ENCODE results near the gene GCKR.

The GCKR gene

GRCh38 chr2:27569398-27569797, 72.8 kb downstream of the GCKR start:
- H3K27ac ChIP-seq (ENCODE audit: insufficient read depth, low read depth, low read length, poor library complexity, severe bottlenecking) = no peak overlapping the region
- H3K36me3 ChIP-seq (ENCODE audit: control insufficient read depth, insufficient read depth, low read length) = no peaks in the 10 kb centered on the region
- H3K4me1 ChIP-seq (ENCODE audit: control insufficient read depth, insufficient read depth, low read length) = no peaks in the 10 kb centered on the region
- no peaks in the 10 kb centered on the region for H3K9me3 ChIP-seq (ENCODE audit: control insufficient read depth, low read length)
- H3K4me3 ChIP-seq (ENCODE audit: insufficient read depth, low read depth, low read length) = no peak overlapping the region
- peaks cover 47% of the 10 kb centered on the region for H3K27me3 ChIP-seq (ENCODE audit: control insufficient read depth, insufficient read depth, low read length, poor library complexity, severe bottlenecking)
- 60 to 72% methylated on average over 2 of the region's 2 CpGs for WGBS, 2 experiments

- 75 to 76% methylated on average over 3 of the region's 3 CpGs for WGBS, 2 experiments
- H3K27me3 ChIP-seq (ENCODE audit: control insufficient read depth, insufficient read depth, low read length, poor library complexity, severe bottlenecking) = peaks cover 36% of the 10 kb centered on the region
- no peaks in the 10 kb centered on the region for H3K36me3 ChIP-seq (ENCODE audit: control insufficient read depth, insufficient read depth, low read length)
- no peaks in the 10 kb centered on the region for H3K4me1 ChIP-seq (ENCODE audit: control insufficient read depth, insufficient read depth, low read length)
- no peak overlapping the region for H3K27ac ChIP-seq (ENCODE audit: insufficient read depth, low read depth, low read length, poor library complexity, severe bottlenecking)
- H3K9me3 ChIP-seq (ENCODE audit: control insufficient read depth, low read length) = no peaks in the 10 kb centered on the region
- no peak overlapping the region for H3K4me3 ChIP-seq (ENCODE audit: insufficient read depth, low read depth, low read length)
Measured at GRCh38 chr2:27571197-27571596, 74.6 kb downstream of the GCKR start.

DNA sequence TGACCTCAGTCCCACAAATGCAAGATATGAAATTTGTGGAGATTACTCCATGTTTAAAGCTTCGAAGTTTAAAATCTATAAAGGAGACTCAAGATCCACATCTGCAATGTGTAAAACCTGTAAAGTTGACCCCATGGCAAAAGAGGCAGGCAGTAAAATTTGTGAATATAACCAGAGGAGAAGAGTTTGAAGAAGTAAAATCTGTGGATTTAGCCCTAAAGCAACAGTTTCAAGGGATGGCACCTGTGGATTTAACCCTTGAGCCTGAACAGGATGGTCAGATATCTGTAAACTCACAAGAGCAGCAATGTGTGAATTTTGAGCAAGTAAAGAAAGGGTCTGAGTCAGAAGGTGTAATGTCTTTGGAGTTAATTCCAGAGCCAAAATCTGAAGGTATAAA, 75.0 kb downstream of the GCKR start:
- no peaks in the 10 kb centered on the region for H3K4me1 ChIP-seq (ENCODE audit: control insufficient read depth, insufficient read depth, low read length)
- H3K4me3 ChIP-seq (ENCODE audit: insufficient read depth, low read depth, low read length) = no peak overlapping the region
- peaks cover 31% of the 10 kb centered on the region for H3K27me3 ChIP-seq (ENCODE audit: control insufficient read depth, insufficient read depth, low read length, poor library complexity, severe bottlenecking)
- no peaks in the 10 kb centered on the region for H3K36me3 ChIP-seq (ENCODE audit: control insufficient read depth, insufficient read depth, low read length)
- WGBS, 2 experiments = 88 to 92% methylated on average over 1 of the region's 1 CpG
- H3K9me3 ChIP-seq (ENCODE audit: control insufficient read depth, low read length) = no peaks in the 10 kb centered on the region
- no peak overlapping the region for H3K27ac ChIP-seq (ENCODE audit: insufficient read depth, low read depth, low read length, poor library complexity, severe bottlenecking)

- Histone ChIP-seq H3K27ac (ENCODE audit: insufficient read depth, low read depth, low read length, poor library complexity, severe bottlenecking) (no peak overlapping the region), H3K4me3 (ENCODE audit: insufficient read depth, low read depth, low read length) (no peak overlapping the region), H3K27me3 (ENCODE audit: control insufficient read depth, insufficient read depth, low read length, poor library complexity, severe bottlenecking) (peaks cover 25% of the 10 kb centered on the region), H3K4me1 (ENCODE audit: control insufficient read depth, insufficient read depth, low read length) (no peaks in the 10 kb centered on the region), H3K36me3 (ENCODE audit: control insufficient read depth, insufficient read depth, low read length) (no peaks in the 10 kb centered on the region), H3K9me3 (ENCODE audit: control insufficient read depth, low read length) (no peaks in the 10 kb centered on the region)
- 83 to 88% methylated on average over 2 of the region's 2 CpGs for WGBS, 2 experiments
Measured at GRCh38 chr2:27572439-27572838, 75.8 kb downstream of the GCKR start.

GRCh38 chr2:27572998-27573429, 76.4 kb downstream of the GCKR start:
- H3K4me3 ChIP-seq (ENCODE audit: insufficient read depth, low read depth, low read length) = no peak overlapping the region
- H3K36me3 ChIP-seq (ENCODE audit: control insufficient read depth, insufficient read depth, low read length) = no peaks in the 10 kb centered on the region
- 84% methylated on average over 6 of the region's 6 CpGs for WGBS, 2 experiments
- peaks cover 21% of the 10 kb centered on the region for H3K27me3 ChIP-seq (ENCODE audit: control insufficient read depth, insufficient read depth, low read length, poor library complexity, severe bottlenecking)
- H3K4me1 ChIP-seq (ENCODE audit: control insufficient read depth, insufficient read depth, low read length) = no peaks in the 10 kb centered on the region
- H3K9me3 ChIP-seq (ENCODE audit: control insufficient read depth, low read length) = no peaks in the 10 kb centered on the region
- no peak overlapping the region for H3K27ac ChIP-seq (ENCODE audit: insufficient read depth, low read depth, low read length, poor library complexity, severe bottlenecking)

Measured in ectodermal cell (in vitro differentiated cells).